Activated T-cell treated with anti-CD3 and anti-CD28 coated beads, Interleukin-2, amount 50 U/mL, for 24 hours (primary cell): Measurements from ENCODE around the gene BAZ2A.

Experiments
- DNase-seq: peaks from one replicate; pipeline ENCODE4 v3.0.0-alpha.2; 2020
- H3K27ac Mint-ChIP-seq: 2 replicates; pipeline ENCODE4 v1.8.0; 2020; ENCODE audit warnings: mild to moderate bottlenecking, mixed read lengths
- H3K27me3 Mint-ChIP-seq: 2 replicates; pipeline ENCODE4 v1.8.0; 2020; ENCODE audit warnings: mixed read lengths
- H3K36me3 Mint-ChIP-seq: 2 replicates; pipeline ENCODE4 v1.8.0; 2020; ENCODE audit warnings: low read depth, mixed read lengths
- H3K4me1 Mint-ChIP-seq: 2 replicates; pipeline ENCODE4 v1.8.0; 2020; ENCODE audit warnings: low read depth, mixed read lengths
- H3K4me3 Mint-ChIP-seq: 2 replicates; pipeline ENCODE4 v1.8.0; 2020; ENCODE audit warnings: mild to moderate bottlenecking, moderate library complexity, mixed read lengths
- H3K9me3 Mint-ChIP-seq: 2 replicates; pipeline ENCODE4 v1.8.0; 2020; ENCODE audit warnings: mixed read lengths

The BAZ2A gene

GRCh38 chr12:56629459-56630179, 507 bp downstream of the BAZ2A start:
- DNase-seq: peak; percentile 67
- Mint-ChIP-seq H3K4me1 (peaks cover 75% of the 10 kb centered on the region), H3K27me3 (no peaks in the 10 kb centered on the region)

DNA sequence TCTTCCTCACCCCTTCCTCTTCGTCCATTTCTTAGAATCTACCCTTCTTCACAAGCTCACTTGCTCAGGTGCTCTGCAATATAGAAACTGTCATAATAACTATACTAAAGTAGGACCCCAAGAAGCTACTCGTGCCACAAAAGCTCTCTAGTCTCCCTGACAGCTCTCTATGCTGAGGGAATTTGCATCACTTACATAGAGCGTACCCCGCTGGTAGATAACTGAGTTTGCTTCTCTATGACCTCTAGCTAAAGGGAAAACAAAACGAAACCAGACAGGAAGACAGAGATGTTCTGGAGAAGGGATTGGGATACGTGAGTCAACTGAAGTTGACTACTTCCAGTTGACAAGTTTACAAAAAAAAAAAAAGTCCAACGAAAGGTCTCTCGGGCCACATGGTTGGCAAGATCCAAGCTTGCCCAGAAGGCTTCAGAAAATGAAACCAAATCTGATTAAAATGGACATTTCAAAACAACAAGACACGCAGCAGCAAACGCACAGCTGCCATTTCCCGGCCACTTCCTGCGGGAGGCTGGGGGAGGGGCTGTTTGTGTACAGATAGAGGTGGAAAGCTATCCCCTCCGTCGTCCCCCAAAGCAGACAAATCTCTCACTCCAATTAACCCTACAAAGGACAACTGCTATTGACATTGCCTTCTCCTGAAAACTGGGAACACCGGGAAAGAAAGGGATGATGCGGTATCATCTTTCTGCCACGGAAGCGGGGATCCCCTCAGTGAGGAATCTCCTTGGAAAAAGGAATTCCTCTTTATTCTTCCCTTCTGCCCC, 1.3 kb downstream of the BAZ2A start:
- peaks cover 45% of the 10 kb centered on the region for H3K36me3 Mint-ChIP-seq
- DNase-seq: peak; percentile 63
- H3K4me1 Mint-ChIP-seq: peaks cover 75% of the 10 kb centered on the region
- peak overlapping the region; percentile 90 for H3K27ac Mint-ChIP-seq
- no peaks in the 10 kb centered on the region for H3K9me3 Mint-ChIP-seq
- peak overlapping the region; percentile 95 for H3K4me3 Mint-ChIP-seq
- no peaks in the 10 kb centered on the region for H3K27me3 Mint-ChIP-seq

More at GRCh38 chr12:56629459-56630179, 507 bp downstream of the BAZ2A start:
- peaks cover 42% of the 10 kb centered on the region for H3K36me3 Mint-ChIP-seq
- H3K9me3 Mint-ChIP-seq: no peaks in the 10 kb centered on the region
- H3K4me3 Mint-ChIP-seq: peak overlapping the region; percentile 95
- peak overlapping the region; percentile 90 for H3K27ac Mint-ChIP-seq

GRCh38 chr12:56626701-56627100, 3.4 kb downstream of the BAZ2A start:
- Mint-ChIP-seq H3K27ac (peak overlapping the region; percentile 68), H3K4me1 (peaks cover 69% of the 10 kb centered on the region), H3K4me3 (no peak overlapping the region), H3K36me3 (peaks cover 58% of the 10 kb centered on the region), H3K27me3 (no peaks in the 10 kb centered on the region), H3K9me3 (no peaks in the 10 kb centered on the region)
- no peak for DNase-seq

DNA sequence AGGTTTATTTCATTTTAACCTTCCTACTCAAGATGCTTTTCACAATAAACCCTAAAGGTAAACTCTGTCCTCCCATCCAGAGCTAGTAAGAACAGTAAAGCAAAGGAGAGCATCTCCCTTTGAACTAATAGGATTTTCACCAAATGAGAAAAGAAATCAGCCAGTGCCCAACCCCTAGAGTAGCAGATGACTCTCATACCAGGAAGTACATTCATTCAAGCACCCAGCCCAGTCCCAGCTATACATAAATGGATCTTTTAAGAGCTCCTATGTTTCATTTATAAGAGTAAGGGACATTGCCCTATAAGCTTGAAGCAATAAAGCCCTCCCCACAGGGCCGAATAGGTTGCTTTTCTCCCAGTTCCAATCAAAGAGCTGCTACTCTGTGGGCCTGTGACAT, 7.6 kb downstream of the BAZ2A start:
- Mint-ChIP-seq H3K27ac (peak overlapping the region; percentile 62), H3K27me3 (no peaks in the 10 kb centered on the region), H3K4me3 (no peak overlapping the region), H3K4me1 (peaks cover 63% of the 10 kb centered on the region), H3K36me3 (peaks cover 74% of the 10 kb centered on the region), H3K9me3 (no peaks in the 10 kb centered on the region)
- DNase-seq: no peak

GRCh38 chr12:56616925-56617324, 13.2 kb downstream of the BAZ2A start:
- H3K27me3 Mint-ChIP-seq: no peaks in the 10 kb centered on the region
- H3K27ac Mint-ChIP-seq: peak overlapping the region; percentile 52
- no peaks in the 10 kb centered on the region for H3K9me3 Mint-ChIP-seq
- H3K4me3 Mint-ChIP-seq: no peak overlapping the region
- peaks cover 24% of the 10 kb centered on the region for H3K4me1 Mint-ChIP-seq
- peaks cover 89% of the 10 kb centered on the region for H3K36me3 Mint-ChIP-seq
- no peak for DNase-seq

DNA sequence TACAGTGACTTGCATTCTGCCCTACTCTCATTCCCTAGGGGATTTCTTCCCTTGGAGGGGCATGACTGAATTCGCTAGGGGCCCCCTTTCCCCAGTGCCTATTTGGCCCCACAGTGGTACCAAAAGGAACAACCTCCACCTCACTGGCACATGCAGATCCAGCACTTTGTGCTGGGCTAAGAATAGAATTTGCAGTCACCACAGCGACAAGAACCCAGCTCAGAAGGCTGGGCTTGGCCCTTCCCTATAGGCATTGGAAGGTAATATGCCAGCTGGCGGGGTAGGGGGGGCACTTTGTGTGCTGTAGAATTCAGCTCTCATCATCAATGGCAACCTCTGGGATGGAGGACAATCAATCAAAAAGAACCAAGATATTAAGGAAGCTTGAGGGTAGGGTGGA, 13.9 kb downstream of the BAZ2A start:
- peaks cover 21% of the 10 kb centered on the region for H3K4me1 Mint-ChIP-seq
- no peaks in the 10 kb centered on the region for H3K9me3 Mint-ChIP-seq
- no peak overlapping the region for H3K4me3 Mint-ChIP-seq
- no peaks in the 10 kb centered on the region for H3K27me3 Mint-ChIP-seq
- DNase-seq: no peak
- H3K27ac Mint-ChIP-seq: peak overlapping the region; percentile 20
- peaks cover 93% of the 10 kb centered on the region for H3K36me3 Mint-ChIP-seq

DNA sequence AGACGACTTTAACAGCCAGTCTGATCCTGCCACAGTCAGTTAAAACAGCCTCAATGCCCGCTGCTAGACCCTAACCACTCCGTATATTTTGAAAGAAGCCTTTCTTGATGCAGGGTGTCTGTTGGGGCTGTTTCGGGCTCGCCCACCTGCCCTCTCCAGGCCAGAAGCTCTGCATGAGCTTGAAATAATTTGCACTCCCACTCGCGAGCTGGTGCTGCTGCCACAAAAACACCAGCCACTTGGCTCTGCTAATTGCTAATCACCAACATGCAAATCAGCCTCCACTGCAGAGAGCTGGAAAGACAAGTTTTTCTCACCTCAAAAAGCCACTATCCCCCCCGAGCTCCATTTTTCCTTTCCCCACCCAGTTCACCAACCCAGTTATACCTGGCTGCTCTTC, 15.5 kb downstream of the BAZ2A start:
- peaks cover 93% of the 10 kb centered on the region for H3K36me3 Mint-ChIP-seq
- H3K9me3 Mint-ChIP-seq: no peaks in the 10 kb centered on the region

GRCh38 chr12:56604355-56604754, 25.8 kb downstream of the BAZ2A start:
- Mint-ChIP-seq H3K4me1 (no peaks in the 10 kb centered on the region), H3K27ac (peak overlapping the region; percentile 55), H3K27me3 (no peaks in the 10 kb centered on the region), H3K9me3 (no peaks in the 10 kb centered on the region), H3K4me3 (no peak overlapping the region), H3K36me3 (peaks cover 96% of the 10 kb centered on the region)
- no peak for DNase-seq

More for the DNA sequence above, 15.5 kb downstream of the BAZ2A start:
- no peak overlapping the region for H3K4me3 Mint-ChIP-seq
- H3K27me3 Mint-ChIP-seq: no peaks in the 10 kb centered on the region
- peaks cover 10% of the 10 kb centered on the region for H3K4me1 Mint-ChIP-seq
- DNase-seq: no peak
- H3K27ac Mint-ChIP-seq: peak overlapping the region; percentile 8

DNA sequence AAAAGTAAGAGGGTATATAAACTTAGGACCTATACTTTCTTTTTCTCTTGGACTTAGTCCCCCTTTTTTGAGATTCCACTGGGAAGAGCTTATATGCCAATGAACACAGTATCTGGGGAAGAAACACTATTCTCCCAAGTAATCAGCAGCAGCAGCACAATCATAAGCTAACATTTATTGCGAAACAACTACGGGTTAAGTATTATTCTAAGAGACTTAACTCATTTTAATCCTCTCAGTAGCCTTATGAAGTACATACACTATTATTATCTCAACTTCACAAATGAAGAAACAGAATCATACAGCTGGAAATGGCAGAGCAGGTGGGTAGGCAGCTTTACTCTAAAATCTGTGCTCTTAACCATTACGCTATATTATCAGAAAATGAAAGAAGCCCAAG, 27.9 kb downstream of the BAZ2A start:
- Mint-ChIP-seq H3K4me1 (no peaks in the 10 kb centered on the region), H3K9me3 (no peaks in the 10 kb centered on the region), H3K36me3 (peaks cover 99% of the 10 kb centered on the region), H3K27me3 (no peaks in the 10 kb centered on the region), H3K4me3 (no peak overlapping the region), H3K27ac (no peak overlapping the region)
- no peak for DNase-seq

GRCh38 chr12:56601503-56601902, 28.6 kb downstream of the BAZ2A start:
- H3K27me3 Mint-ChIP-seq: no peaks in the 10 kb centered on the region
- H3K4me3 Mint-ChIP-seq: no peak overlapping the region
- no peaks in the 10 kb centered on the region for H3K9me3 Mint-ChIP-seq
- no peak for DNase-seq
- no peaks in the 10 kb centered on the region for H3K4me1 Mint-ChIP-seq
- peaks cover 99% of the 10 kb centered on the region for H3K36me3 Mint-ChIP-seq
- H3K27ac Mint-ChIP-seq: peak overlapping the region; percentile 4

GRCh38 chr12:56600753-56601152, 29.4 kb downstream of the BAZ2A start:
- Mint-ChIP-seq H3K27ac (peak overlapping the region; percentile 50), H3K36me3 (peaks cover 97% of the 10 kb centered on the region), H3K4me3 (no peak overlapping the region)

DNA sequence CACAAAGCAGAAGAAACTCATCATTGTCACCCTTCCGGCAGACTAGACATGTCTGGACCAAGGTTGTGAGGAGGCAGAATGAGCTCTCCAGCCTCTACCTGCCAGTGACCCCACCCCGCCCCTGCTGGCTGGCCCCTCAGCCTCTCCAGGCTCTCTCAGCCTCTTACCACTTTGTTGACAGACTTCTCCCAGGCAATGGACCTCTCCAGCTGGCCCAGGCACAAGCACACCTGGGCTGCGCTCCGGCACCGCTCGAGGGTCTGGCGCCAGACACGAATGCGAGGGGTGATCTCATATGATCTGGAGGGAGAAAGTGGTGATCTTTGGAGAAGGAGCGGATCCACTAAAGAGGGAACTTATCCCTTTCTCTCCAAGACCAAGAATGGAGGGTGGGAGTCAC, 30.3 kb downstream of the BAZ2A start:
- H3K9me3 Mint-ChIP-seq: no peaks in the 10 kb centered on the region
- H3K27me3 Mint-ChIP-seq: no peaks in the 10 kb centered on the region
- peaks cover 93% of the 10 kb centered on the region for H3K36me3 Mint-ChIP-seq
- no peaks in the 10 kb centered on the region for H3K4me1 Mint-ChIP-seq
- no peak for DNase-seq
- no peak overlapping the region for H3K4me3 Mint-ChIP-seq
- peak overlapping the region; percentile 32 for H3K27ac Mint-ChIP-seq

More at GRCh38 chr12:56600753-56601152, 29.4 kb downstream of the BAZ2A start:
- H3K9me3 Mint-ChIP-seq: no peaks in the 10 kb centered on the region
- no peak for DNase-seq
- H3K4me1 Mint-ChIP-seq: no peaks in the 10 kb centered on the region
- no peaks in the 10 kb centered on the region for H3K27me3 Mint-ChIP-seq

GRCh38 chr12:56599041-56599440, 31.1 kb downstream of the BAZ2A start:
- no peaks in the 10 kb centered on the region for H3K4me1 Mint-ChIP-seq
- no peaks in the 10 kb centered on the region for H3K27me3 Mint-ChIP-seq
- peaks cover 85% of the 10 kb centered on the region for H3K36me3 Mint-ChIP-seq
- no peaks in the 10 kb centered on the region for H3K9me3 Mint-ChIP-seq
- no peak for DNase-seq
- H3K27ac Mint-ChIP-seq: no peak overlapping the region
- H3K4me3 Mint-ChIP-seq: no peak overlapping the region

DNA sequence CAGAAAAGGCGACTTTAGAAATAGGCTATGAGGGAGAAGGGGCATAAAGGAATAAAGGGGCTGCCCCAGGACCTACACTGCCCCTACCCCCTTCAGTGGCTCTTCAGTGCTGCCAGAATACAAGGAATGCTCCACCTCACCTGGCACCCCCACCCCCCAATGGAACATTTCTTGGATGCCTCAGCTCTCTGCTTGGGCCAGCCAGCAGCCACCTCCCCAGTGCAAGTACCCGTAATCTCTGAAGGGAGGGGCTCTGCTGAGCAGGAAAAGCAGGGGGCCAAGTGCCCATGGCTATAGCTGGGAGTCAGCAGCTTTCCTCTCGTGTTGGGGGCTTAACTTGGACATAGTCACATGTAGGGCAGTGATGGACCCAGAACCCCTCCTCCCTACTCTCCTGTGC, 33.3 kb downstream of the BAZ2A start:
- Mint-ChIP-seq H3K27me3 (no peaks in the 10 kb centered on the region), H3K36me3 (peaks cover 63% of the 10 kb centered on the region), H3K4me3 (no peak overlapping the region), H3K9me3 (no peaks in the 10 kb centered on the region), H3K27ac (peak overlapping the region; percentile 44), H3K4me1 (no peaks in the 10 kb centered on the region)
- no peak for DNase-seq
